OCI-LY7 (cell line): ENCODE data around the gene SMIM24.

Experiments used
- CTCF ChIP-seq: fragments of 200-600 bp; sonication (generic); conservative IDR thresholded peaks from 2 replicates; pipeline ENCODE4 v1.5.1; 2014; ENCODE audit warnings: mild to moderate bottlenecking, antibody characterized with exemption, low read length, moderate library complexity, mixed read lengths
- EZH2phosphoT487 ChIP-seq: fragments of 200-600 bp; sonication (generic); IDR thresholded peaks from 2 replicates; pipeline ENCODE4 v1.6.1; 2018; ENCODE audit warnings: low read depth, borderline replicate concordance, mild to moderate bottlenecking, mixed run types, antibody characterized with exemption, low read length, moderate library complexity, mixed read lengths

GRCh38 chr19:3503036-3503572 lies 22.8 kb upstream of the SMIM24 start:
- no peak for TF ChIP-seq CTCF
- TF ChIP-seq EZH2phosphoT487: no peak
